ENCODE data around the gene KCNK13.
"Not testable (repeated sequence)": the region's sequence is repeated elsewhere in the genome, so short reads cannot be mapped to it uniquely, and the experiment has no call there.

KCNK13 gene

DNA sequence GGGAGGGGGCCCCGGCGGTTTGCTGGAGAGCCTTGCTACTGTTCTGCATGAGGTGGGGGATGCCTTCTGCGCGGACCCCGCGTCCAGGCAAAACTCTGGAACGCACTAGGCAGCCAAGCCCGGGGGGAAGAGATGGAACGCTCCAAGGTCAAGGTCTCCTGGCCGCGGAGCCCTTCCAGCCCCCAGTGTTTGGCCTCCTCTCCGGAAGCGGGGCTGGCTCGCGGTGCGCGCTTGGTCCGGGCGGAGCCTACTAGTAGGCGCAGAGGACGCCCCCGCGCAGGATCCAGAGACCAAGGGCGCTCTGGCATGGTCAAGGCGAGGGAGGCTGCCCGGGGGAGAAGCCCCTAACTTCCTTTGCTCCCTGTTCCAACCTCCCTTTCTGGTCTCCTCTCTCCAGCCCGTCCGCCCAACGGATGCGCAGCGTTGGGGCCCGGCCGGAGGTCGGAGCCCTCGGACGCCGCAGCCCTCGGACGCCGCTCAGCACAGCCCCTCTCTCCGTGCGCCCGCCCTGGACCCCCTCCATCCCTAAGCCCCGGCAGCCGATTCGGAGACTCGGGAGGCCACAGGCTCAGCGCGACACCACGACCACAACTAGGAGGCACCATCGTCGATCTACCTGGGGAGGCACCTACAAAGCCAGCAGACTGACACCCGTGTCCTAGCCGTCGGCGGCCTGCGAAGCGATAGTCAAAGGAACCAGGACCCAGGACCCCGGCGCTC lies 669 bp upstream of the KCNK13 start:
- no peak for DNase-seq (ENCODE audit: low read depth, low spot score)

DNA sequence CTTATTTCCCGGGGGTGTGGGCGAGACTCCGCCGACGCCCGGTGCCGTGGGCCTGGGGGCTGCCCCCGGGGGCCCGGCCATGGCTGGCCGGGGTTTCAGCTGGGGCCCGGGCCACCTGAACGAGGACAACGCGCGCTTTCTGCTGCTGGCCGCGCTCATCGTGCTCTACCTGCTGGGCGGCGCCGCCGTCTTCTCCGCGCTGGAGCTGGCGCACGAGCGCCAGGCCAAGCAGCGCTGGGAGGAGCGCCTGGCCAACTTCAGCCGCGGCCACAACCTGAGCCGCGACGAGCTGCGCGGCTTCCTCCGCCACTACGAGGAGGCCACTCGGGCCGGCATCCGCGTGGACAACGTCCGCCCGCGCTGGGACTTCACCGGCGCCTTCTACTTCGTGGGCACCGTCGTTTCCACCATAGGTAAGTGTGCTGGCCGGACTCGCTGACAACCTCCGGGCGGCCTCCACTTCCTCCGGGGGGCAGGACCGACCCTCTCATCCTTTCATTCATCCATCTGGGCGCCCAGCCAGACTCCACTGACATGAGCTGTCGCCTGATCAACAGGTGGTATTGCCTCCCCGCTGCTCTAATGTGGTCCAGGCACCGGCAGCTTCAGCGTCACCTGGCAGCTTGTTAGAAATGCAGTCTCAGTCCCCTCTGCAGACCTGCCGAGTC lies 467 bp downstream of the KCNK13 start:
- DNase-seq (ENCODE audit: low read depth, low spot score), result no peak

- no peak for DNase-seq (ENCODE audit: low read depth, low spot score)
These were observed 1.2 kb downstream of the KCNK13 start for GRCh38 chr14:90062822-90063539.

GRCh38 chr14:90072350-90072749 lies 10.6 kb downstream of the KCNK13 start:
- no peak for DNase-seq (ENCODE audit: low read depth, low spot score)

GRCh38 chr14:90079576-90079975 lies 17.8 kb downstream of the KCNK13 start:
- DNase-seq (ENCODE audit: low read depth, low spot score), result no peak

- DNase-seq (ENCODE audit: low read depth, low spot score), result no peak
These were observed 25.6 kb downstream of the KCNK13 start for GRCh38 chr14:90087433-90087832.

GRCh38 chr14:90088176-90088575 lies 26.4 kb downstream of the KCNK13 start:
- no peak for DNase-seq (ENCODE audit: low read depth, low spot score)

DNA sequence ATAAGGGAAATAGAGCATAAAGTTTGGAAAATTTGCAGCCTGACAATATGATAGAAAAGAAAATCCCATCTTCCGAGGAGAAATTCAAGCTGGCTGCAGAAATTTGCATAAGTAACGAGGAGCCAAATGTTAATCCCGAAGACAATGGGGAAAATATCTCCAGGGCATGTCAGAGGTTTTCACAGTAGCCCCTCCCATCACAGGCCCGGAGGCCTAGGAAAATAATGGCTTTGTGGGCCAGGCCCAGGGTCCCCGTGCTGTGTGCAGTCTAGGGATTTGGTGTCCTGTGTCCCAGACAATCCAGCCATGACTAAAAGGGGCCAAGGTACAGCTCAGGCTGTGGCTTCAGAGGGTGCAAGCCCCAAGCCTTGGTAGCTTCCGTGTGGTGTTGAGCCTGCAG lies 27.7 kb downstream of the KCNK13 start:
- not testable (repeated sequence) for DNase-seq (ENCODE audit: low read depth, low spot score)

- DNase-seq (ENCODE audit: low read depth, low spot score), result no peak
These were observed 29.6 kb downstream of the KCNK13 start for GRCh38 chr14:90091393-90091792.

DNA sequence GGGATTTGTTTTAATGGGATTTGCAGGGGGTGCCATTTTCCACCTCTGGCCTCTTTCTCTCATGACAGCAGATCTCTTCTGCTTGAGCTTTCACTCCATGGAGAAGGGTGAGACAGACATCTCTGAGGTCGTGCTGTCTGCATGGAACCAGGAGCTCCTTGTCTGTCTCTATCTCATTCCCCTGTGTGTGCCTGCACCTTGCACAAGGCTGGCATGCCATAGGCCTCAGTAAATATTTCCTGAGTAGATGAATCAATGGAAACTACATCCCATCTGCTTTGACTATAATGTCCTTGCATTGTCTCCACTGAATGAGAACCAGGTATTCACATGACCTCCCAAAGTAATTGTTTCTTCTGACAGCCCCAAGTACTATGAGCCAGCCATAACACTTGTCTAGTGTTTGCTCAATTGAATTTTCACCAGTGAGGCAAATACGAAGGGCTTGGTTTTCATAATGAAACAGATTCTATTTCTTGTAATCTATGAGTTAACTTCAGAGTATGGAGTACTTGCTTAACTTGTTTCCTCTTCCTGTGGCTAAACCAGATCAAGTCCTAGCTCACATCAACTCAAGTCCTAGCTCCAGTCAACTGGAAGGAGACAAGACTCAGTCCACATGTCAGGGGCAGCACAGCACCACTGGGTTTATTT lies 32.3 kb downstream of the KCNK13 start:
- DNase-seq (ENCODE audit: low read depth, low spot score), result no peak

DNA sequence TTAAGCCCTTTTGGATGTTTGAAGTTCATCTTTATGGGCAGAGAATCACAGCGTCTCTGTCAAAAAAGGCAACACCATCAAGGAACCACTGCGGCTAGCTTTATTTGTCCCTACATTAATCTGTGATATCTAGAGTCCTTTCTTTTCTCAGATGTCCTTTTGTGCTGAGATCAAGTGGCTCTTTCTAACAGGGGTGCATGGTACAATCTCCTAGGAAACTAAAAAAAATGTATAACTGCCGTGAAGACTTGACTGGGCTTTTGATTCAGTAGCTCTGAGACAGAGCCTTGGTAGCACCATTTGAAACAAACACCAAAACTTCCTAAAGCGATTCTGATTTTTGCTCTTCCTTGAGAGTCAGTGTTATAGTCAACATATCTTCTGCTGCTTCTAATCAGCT lies 33.3 kb downstream of the KCNK13 start:
- no peak for DNase-seq (ENCODE audit: low read depth, low spot score)

GRCh38 chr14:90096566-90096965 lies 34.8 kb downstream of the KCNK13 start:
- no peak for DNase-seq (ENCODE audit: low read depth, low spot score)

GRCh38 chr14:90103808-90104207 lies 42.0 kb downstream of the KCNK13 start:
- no peak for DNase-seq (ENCODE audit: low read depth, low spot score)

DNA sequence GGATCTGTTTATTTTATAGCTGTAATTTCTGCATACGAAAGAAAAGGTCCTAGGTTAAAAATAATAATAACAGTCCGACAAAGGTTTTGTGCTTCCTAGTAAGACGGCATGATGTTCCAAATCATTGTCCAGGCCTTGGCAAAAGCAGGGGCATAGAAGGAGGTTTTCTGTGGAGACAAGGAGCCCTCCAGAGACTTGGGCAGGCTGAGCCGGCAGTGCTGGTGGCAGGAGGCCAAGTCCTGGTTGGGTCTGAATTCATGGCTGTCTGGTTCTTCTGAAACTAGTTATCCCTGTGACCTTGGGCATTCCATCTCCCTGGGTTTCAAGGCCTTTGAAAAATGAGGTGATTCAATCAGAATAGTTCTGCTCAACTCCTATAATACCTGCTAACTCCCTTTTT lies 44.0 kb downstream of the KCNK13 start:
- no peak for DNase-seq (ENCODE audit: low read depth, low spot score)

- no peak for DNase-seq (ENCODE audit: low read depth, low spot score)
These were observed 46.0 kb downstream of the KCNK13 start for GRCh38 chr14:90107789-90108188.

DNA sequence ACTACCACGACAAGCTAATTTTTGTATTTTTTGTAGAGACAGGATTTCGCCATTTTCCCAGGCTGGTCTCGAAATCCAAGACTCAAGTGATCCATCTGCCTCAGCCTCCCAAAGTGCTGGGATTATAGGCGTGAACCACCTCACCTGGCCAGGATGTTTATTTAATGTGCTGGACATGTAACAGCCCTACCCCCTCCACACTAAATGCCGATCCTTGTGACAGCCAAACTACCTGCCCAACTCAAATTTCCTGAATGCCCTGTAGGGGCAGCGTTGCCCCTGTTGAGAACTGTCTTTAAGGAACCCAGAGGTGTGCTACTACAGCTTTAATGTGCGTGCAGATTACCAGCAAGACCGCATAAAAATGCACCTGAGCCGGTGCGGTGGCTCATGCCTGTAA lies 48.1 kb downstream of the KCNK13 start:
- no peak for DNase-seq (ENCODE audit: low read depth, low spot score)

- DNase-seq (ENCODE audit: low read depth, low spot score), result no peak
These were observed 50.2 kb downstream of the KCNK13 start for GRCh38 chr14:90111895-90112534.

GRCh38 chr14:90114554-90114953 lies 52.8 kb downstream of the KCNK13 start:
- no peak for DNase-seq (ENCODE audit: low read depth, low spot score)

DNA sequence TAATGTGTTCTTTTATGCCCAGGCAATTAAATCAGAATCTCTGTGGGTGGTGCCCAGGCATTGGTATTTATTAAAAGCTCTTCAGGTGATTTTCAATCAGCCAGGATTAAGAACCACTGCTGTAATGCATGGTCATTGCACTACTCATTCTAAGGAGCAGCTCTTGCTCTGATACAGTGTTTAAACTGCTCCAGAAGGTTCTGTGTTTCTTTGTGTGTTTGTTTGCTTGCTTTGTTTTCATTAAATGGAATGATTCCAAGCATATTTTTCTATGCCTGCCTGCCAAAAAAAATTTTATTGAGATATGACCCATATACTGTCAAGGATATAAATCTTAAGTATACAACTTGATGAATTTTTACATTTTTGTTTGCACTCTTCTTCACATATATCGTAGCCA lies 54.0 kb downstream of the KCNK13 start:
- DNase-seq (ENCODE audit: low read depth, low spot score), result no peak

DNA sequence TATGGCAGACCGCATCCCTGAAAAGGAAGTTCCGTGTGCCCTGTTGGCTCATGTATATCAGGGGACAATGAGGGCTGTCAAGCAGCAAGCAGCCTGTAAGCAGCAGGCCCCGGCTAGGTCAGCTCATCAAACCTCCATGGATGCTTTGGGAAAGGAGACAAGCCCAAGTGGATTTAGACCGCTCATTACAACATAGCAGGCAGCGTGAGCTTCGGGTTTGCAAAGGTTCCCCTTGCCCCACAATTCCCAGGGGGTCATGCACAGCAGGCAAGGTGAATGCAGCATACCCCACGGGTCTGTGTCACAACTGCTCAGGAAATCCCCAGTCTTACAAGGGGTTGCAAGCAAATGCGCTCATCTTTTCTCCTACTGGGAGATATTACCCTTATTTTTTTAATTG lies 54.6 kb downstream of the KCNK13 start:
- DNase-seq (ENCODE audit: low read depth, low spot score), result no peak

DNA sequence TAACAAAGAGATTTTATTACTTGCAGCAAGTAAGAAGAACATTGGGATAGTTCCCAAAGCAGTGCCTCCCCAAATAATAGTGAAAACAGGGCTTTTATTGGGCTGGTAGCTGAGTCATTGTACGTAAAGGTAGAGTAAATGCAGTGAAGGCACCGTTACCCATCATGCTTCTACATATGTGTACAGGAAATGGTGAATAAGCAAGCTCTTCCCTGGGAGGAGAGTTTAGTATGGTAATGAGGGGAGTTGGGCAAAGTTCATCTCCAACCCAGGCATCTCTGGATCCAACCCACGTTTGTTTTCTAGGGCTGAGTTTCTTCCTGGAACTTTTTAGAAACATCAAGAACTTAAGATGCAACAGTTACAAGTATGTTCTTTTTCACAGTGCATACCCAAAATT lies 56.2 kb downstream of the KCNK13 start:
- DNase-seq (ENCODE audit: low read depth, low spot score), result no peak

- no peak for DNase-seq (ENCODE audit: low read depth, low spot score)
These were observed 64.5 kb downstream of the KCNK13 start for GRCh38 chr14:90126260-90126659.
